ENCODE results near the gene AICDA.
"Not testable (repeated sequence)": the region's sequence is repeated elsewhere in the genome, so short reads cannot be mapped to it uniquely, and the experiment has no call there.

Gene AICDA

DNA sequence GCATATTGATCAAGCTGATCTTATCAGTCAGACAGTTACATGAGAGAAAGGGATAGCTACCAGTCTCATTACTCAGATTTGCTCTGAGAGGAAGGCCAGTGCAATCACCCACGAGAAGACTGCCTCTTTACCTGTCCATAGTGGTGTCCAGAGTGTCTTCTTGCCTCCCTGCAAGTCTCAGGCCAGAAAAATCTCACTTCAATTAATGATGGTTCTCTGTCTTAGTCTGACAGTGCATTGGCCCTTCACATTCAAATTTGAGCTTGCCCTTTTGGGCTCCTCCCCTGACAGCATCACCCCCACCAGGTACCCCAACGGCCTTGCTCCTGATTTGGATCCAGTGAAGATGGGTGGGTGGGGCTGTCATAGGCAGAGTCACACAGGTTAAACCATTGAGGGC is at the start of gene AICDA:
Gene AICDA (minus strand): TSS at position 231 of the 400 bp plus-strand sequence. CDS start 92 bp downstream, at position 139.
- DNase-seq = no peak

DNA sequence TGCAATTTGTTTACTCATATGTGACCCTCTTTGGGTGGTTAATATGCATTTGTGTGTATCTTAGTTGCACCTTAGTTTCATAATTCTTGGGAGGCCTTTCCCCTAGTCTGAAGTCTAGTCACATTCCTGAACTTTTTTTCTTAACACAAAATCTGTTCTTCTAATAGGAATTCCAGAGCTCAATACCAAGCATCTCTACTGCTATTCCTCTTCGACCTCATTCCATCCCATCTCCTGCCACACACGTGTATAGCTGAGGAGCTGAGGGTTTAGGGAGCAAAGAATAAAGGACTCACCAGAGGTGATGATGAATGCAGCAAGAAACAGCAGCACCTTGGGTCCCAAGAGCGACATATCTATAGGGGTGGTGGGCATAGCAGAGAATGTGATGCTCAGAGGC is 49.1 kb upstream of the AICDA start:
- DNase-seq = no peak

DNA sequence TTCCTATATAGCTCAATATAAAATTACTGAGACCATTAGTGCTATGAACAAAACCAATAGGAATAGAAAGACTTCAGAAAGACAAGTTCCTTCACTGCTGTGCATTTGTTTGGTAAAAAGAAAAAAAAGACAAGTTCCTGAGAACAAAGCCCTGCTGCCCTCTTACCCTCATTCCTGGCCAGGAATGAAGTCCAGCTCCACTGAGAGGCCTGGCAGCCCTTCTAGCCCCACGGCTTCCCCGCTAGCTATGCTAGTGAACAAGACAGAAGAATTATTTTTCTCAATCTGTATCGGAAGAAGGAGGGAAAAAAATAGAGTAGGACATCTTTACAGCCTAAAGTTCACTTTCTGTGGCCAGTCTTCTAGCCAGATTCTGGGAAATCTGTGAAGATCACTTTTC is 48.4 kb upstream of the AICDA start:
- no peak for DNase-seq

DNA sequence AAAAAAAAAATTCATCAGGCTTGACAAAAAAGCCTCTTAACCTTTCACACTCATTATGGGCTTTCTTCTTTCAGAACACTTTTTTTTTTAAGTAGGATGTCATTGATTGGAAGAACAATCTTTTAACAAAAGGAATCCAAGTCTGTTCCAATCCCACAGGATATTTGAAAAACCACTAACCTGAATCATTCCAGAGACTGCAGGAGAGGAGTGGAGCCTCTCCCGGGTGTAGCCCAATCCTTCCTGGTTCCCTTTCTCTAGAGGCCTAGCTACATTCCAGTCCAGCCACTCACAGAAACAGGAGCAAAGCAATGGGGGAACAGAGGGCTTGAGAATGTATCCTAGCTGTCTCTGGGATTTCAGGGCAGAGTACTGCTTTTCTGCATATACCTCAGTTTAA is 45.7 kb upstream of the AICDA start:
- DNase-seq = no peak

DNA sequence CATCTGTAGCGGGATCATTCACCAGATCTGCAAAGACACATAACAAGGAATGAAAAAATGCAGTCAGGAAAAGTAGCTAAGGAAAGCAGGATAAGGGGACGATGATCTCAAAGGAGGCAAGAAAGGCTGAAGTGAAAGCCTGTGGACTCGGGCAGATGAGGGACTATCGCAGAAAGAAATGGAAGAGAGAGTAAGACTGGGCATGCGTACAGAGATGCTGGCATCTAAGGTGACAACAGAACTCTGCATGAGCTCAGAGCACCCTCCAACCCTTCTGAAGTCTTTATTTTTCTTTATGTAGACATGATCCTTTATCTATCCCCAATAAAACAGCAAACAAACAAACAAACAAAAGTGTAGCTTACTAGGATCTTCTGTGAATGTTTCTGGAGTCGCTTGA is 42.8 kb upstream of the AICDA start:
- no peak for DNase-seq

DNA sequence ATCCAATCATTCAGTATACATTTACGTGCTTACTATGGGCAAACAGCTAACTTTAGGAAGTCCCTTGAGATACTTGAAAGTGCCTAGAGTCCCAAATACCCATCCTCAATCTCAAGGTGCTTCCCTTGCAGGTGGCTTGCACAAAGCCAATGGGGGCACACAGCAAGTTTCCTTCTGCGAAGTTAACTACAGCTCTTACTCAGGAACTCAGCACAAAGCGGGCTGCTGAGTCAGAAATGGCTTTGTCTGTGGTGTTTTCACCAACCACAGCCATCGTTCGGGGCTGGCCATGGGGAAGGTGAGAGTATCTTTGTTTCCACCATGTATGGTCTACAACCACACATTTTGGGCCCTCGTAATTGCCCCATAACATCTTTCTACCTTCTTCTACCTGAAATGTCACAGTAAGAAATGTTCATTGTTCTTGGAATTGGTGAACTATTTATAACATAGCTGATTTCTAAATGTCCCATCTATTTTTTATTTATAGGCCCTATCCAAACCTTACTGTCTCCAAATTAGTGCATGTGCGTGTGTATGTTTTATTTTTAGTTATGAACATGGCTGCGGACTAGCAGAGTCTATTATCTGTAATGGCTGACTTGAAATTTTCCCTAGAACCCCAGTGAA is 36.0 kb upstream of the AICDA start:
- peak; percentile 12 for DNase-seq

DNA sequence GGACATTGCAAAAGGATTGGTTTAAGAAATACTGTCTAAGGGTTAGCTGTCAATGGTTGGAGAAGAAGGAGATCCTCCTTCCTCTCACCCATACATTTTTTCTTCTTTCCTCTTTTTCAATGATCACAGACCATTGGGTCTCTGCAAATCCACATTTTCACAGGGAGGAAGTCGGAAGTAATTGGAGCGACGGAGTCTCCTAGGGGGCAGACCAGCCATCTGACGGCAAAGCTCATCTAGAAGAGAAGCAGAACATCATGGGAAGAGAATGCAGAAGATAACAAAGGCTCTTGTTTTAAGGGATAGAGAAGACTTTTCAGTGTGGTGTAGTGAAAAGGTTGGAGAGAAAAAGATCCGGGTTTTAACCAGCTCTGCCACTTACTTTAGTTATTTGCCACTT is 35.3 kb upstream of the AICDA start:
- no peak for DNase-seq

DNA sequence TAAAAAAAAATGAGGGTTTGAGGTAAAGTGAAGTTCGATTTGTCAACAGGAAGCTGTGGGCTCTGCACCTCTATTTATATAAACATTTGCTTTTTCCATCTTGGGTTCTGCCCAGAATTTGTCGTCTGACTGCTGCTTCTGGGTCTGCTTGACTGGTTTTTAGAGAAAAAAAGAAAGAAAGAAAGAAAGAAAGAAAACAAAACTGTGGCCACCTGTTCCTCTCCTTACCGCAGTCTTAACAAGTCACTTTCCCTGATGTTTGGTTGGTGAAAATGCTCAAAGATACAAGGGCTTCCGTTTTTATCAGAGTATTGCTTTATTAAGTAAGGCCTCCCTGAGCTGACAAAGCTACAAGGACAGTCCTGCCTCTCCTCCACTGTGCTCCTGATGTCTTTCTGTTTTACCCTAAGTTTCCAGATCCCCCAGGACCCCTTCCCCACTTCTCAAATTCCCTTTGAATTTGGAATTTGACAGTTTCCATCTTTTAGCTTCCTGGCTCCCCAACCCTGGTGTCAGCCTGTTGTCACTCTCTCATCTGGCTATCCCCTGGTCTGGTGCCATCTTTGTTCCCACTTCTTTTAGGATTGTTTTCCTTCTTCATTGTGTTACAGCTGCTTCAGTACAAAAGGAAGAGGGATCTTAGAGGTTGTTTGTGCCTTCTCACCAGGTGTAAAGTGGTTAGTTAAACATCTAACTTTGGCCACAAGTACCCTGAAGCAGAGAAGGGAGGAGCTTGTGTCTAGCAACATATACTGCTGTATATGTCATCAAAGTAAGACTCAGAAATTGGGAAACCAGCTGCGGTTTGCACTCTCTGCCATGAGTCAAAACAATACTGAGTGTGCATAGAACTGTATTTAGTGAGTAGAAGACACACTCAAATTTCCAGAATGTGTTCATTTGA is 31.9 kb upstream of the AICDA start:
- DNase-seq = peak; percentile 64

DNA sequence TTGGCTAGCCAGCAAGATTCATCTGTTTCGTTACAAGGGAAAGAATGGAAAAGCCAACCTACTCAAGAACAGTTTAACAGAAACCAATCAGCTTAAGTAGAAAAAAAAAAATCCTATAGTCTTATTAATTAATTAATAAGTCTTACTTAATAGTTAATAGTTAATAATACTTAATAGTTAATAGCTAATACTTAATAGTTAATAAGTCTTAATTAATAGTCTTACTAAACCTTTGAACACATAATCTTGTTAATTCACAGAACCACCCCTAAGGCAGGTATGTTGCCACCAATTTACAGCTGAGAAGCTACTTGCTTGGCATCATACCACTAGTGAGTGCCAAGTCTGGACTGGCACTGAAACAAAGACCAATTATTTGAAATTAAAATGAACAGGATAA is 30.1 kb upstream of the AICDA start:
- no peak for DNase-seq

DNA sequence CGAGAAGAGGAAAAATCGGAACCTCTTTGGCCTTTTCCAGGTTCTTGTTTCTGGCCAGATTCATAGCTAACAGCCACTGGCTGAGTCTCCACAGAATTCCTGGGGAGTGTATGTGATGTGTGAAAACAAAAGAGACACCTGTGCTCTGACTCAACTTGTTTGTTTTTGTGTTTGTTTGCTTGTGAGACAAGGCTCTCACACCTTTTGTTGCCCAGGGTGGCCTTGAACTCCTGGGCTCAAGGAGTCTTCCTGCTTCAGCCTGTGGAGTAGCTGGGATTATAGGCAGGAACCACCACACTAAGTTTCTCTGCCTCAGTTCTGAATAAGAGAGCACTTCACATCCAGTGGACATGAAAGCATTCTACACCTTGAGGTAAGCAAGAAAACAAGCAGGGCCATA is 27.3 kb upstream of the AICDA start:
- DNase-seq = no peak

DNA sequence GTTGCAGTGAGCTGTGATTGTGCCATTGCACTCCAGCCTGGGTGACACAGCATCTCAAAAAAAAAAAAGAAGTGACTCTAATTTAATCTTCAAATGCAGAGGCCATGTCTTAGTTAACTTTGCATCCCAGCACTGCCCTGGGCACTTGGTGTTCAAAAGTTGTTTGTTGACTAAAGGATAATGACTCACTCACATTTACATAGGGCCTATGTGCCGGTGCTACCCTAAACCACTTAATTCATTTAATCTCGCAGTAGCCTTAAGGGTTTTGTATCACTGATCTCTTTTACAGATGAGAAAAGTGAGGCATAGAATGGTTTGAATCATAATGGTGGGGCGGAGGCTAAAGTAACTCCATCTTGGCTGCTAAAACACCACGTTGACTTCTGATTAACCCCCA is 26.3 kb upstream of the AICDA start:
- DNase-seq = no peak

DNA sequence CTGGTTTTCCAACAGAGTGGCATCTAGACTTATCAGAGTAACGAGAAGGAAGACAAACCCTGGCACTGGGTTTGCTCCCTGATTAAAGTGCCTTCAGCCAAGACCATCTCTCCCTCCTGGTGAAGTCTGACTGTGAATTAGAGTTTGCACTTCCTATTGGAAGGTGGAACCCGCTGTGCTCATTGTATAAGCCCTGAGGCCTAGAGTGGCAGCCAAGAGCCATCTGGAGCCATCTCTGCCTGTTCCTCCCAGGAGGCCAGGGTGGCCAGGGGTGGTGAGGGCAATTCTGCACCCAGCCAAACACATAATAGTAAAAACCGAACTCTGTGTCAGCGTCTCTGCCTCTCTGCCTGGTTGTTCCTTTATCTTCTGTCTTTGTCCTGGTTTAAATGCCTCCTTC is 25.0 kb upstream of the AICDA start:
- DNase-seq = no peak

DNA sequence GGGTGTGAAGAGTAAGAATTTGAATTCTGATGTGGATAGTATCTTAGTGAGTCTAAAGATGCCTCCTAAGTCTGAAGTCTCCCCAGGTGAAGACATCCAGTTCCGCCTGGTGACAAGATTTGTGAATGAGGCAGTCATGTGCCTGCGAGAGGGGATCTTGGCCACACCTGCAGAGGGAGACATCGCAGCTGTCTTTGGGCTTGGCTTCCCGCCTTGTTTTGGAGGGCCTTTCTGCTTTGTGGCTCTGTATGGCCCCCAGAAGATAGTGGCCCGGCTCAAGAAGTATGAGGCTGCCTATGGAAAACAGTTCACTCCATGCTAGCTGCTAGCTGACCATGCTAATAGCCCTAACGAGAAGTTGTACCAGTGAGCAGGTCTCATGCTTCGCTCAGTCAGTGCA is 24.6 kb upstream of the AICDA start:
- no peak for DNase-seq

DNA sequence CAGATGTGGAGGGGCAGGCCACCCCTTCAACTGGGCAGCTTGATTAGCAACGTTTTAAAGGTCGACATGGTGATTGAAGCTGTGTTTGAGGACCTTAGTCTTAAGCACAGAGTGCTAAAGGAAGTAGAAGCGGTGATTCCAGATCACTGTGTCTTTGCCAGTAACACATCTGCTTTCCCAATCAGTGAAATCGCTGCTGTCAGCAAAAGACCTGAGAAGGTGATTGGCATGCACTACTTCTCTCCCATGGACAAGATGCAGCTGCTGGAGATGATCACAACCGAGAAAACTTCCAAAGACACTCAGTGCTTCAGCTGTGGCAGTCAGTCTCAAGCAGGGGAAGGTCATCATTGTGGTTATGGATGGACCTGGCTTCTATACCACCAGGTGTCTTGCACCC is 23.9 kb upstream of the AICDA start:
- DNase-seq = no peak

DNA sequence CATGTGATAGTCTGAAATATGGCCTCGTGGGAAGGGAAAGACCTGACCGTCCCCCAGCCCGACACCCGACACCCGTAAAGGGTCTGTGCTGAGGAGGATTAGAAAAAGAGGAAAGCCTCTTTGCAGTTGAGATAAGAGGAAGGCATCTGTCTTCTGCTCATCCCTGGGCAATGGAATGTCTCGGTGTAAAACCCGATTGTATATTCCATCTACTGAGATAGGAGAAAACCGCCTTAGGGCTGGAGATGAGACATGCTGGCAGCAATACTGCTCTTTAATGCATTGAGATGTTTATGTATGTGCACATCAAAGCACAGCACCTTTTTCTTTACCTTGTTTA is 23.3 kb upstream of the AICDA start:
- not testable (repeated sequence) for DNase-seq

DNA sequence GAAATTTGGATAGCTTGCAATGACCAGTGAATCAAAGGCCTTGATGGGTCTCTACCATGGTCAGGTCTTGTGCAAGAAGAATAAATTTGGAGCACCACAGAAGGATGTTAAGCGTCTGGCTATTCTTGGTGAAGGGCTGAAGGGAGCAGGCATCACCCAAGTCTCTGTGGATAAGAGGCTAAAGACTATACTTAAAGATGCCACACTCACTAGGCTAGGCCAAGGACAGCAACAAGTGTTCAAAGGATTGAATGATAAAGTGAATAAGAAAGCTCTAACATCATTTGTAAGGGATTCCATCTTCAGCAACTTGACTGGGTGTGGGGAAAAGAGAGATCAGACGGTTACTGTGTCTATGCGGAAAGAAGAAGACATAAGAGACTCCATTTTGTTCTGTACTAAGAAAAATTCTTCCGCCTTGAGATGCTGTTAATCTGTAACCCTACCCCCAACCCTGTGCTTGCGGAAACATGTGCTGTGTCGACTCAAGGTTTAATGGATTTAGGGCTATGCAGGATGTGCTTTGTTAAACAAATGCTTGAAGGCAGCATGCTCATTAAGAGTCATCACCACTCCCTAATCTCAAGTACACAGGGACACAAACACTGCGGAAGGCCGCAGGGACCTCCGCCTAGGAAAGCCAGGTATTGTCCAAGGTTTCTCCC is 22.8 kb upstream of the AICDA start:
- DNase-seq = not testable (repeated sequence)

DNA sequence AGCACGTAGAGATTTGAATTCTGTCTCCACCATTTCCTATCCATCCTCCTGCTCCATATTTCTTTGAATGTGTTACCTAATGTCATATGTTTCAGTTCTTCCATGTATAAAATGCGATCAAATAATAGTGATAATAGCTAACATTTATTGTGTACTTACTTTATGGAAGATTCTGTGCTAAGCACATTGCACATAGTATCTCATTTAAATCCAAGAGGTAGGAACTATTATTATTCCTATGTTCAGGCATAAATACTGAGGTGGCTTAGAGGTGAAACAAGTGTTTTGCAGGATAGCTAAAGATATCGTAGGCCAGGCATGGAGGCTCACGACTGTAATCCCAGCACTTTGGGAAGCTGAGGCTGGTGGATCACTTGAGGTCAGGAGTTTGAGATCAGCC is 17.5 kb upstream of the AICDA start:
- DNase-seq = no peak

DNA sequence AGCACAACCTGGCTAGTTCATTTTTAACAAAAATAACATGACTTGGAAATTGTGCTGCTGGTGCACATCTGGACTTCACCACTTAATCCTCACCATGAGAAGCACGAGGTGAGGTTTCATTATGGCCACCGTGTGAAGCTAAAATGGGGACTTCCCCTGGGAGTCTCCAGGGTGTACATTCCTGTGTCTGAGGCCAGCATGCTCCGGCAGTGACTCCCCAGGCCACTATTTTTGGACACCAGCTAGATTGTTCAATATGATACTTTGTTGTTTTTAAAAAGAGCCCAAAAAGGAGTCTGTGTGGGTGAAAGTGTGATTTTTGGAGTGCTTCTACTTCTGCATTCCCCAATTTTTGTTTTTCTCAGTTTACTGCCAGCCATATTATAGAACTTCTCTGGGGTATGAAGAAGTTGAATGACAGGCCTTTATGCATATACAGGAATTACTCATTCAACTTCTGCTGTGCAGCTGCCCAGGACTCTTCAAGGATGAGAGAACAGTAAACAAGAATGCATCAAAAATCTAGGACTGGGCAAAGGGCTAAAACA is 16.9 kb upstream of the AICDA start:
- no peak for DNase-seq

DNA sequence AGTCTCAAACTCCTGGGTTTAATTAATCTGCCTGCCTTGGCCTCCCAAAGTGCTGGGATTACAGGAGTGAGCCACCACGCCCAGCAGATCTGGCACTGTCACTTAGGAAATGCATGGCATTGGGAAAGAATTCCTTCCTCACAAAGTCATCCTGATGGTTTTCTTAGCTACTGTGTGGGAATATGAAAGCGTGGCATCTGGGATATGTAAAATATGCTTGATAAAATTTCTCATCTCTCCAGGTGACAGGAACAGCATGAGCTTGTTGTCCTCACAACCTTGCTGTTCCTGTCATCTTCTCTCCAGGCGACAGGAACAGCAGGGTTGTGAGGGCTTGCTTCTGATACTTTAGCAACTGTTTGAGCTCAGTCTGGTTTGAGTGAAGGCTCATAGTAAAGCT is 16.1 kb upstream of the AICDA start:
- DNase-seq = no peak

DNA sequence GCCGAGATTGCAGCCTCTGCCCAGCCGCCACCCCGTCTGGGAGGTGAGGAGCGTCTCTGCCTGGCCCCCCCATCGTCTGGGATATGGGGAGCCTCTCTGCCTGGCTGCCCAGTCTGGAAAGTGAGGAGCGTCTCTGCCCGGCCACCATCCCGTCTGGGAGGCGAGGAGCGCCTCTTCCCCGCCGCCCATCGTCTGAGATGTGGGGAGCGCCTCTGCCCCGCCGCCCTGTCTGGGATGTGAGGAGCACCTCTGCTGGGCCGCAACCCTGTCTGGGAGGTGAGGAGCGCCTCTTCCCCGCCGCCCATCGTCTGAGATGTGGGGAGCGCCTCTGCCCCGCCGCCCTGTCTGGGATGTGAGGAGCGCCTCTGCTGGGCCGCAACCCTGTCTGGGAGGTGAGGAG is 12.1 kb upstream of the AICDA start:
- not testable (repeated sequence) for DNase-seq

DNA sequence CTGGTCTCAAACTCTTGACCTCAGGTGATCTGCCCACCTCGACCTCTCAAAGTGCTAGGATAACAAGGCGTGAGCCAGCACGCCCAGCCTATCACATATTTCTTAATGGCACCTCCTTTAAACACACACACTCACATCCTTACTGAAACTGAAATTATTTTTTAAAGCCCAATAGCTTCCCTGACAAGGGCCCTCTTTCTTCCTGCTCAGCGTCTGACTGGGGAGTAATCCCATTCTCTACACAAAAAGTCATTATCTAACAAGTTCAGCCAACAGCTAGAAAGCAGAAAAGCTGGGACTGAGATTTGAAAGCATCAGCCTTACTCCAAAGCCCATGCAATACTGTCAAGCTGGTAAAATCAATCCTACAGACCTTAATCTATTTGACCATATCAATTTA is 10.0 kb upstream of the AICDA start:
- no peak for DNase-seq

DNA sequence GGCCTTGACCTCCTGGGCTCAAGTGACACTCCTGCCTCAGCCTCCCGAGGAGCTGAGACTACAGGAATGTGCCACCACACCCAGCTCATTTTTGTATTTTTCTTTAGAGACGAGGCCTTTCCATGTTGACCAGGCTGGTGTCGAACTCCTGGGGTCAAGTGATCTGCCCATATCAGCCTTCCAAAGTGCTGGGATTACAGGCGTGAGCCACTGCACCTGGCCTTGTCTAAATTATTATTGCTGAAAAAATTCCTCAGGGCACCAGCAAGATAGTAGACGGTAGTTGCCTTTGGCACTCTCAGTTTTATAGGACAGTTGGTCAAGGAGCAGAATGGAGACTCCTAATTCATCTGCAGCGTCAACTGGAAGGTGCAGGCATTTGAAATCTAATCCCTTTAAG is 2.5 kb upstream of the AICDA start:
- no peak for DNase-seq

DNA sequence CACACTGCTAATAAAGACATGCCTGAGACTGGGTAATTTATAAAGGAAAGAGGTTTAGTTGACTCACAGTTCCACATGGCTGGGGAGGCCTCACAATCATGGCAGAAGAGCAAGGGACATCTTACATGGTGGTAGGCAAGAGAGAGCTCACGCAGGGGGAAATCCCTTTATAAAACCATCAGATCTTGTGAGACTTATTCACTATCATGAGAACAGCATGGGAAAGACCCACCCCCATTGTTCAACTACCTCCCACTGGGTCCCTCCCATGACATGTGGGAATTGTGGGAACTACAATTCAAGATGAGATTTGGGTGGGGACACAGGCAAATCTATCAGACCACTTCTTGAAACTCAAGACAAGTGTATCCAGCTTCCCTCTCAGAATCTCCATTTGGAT is 1.2 kb upstream of the AICDA start:
- DNase-seq = not testable (repeated sequence)

DNA sequence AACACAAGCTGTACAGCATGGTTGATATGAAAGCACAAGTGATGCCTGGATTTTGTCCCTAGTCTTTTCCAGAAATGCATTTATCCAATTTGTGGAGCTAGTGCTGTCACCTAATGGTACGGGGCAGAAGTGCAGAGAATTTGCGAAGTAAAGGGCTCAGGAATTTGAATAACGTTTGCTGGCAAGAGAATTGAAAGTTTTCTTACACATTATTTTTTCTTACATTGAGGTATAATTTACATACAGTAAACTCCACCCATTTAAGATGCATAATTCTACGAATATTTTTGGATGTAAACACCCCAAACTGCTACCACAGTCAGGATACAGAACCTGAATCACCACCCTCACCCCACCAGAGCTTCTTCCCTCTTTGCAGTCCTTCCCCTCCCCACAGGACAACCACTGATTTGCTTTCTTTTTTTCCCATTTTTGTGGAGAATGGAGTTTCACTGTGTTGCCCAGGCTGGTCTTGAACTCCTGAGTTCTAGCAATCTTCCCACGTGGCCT is 3.5 kb downstream of the AICDA start:
- peak; percentile 25 for DNase-seq
